ENCODE measurements around the gene IFIH1.

Gene IFIH1

DNA sequence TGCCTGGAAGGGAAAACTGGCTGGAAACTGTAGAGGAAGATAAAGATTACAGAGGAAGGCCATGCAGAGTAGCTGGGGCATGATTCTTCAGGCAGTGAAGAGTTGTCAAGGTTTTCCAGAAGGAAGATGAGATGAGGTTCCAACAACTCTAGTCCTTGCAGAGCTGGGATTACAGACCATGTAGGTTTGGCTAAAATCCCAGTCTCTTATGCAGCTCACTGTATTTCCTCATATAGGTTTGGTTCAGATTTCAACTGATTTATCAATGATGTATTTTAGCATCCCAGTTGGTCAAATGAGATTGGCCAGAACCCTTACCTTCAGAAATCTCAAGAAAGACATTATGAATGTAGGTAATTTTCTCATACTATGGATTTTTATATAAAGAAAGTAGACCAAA lies 91.6 kb downstream of the IFIH1 start:
- H3K36me3 ChIP-seq (ENCODE audit: control insufficient read depth, insufficient read depth, low read length): no peaks in the 10 kb centered on the region
- H3K27ac ChIP-seq (ENCODE audit: insufficient read depth, low read depth, low read length, poor library complexity, severe bottlenecking): no peak overlapping the region
- no peaks in the 10 kb centered on the region for H3K4me1 ChIP-seq (ENCODE audit: control insufficient read depth, insufficient read depth, low read length)
- no peaks in the 10 kb centered on the region for H3K27me3 ChIP-seq (ENCODE audit: control insufficient read depth, insufficient read depth, low read length, poor library complexity, severe bottlenecking)
- no peak overlapping the region for H3K4me3 ChIP-seq (ENCODE audit: insufficient read depth, low read depth, low read length)
- no peaks in the 10 kb centered on the region for H3K9me3 ChIP-seq (ENCODE audit: control insufficient read depth, low read length)

DNA sequence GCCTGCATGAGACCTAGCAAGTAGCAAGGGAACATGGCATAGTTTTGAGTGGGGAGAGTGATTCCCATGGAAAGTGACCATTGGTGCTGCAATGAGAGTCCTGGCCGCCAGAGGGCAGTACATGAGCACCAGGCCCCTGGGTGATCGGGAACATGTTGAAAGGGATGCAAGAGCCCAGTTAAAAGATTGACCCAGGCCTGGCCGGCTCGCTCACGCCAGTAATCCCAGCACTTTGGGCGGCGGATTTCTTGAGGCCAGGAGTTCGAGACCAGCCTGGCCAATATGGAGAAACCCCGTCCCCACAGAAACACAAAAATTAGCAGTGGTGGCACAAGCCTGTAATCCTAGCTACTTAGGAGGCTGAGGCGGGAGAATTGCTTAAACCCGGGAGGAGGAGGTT lies 97.4 kb downstream of the IFIH1 start:
- no peaks in the 10 kb centered on the region for H3K36me3 ChIP-seq (ENCODE audit: control insufficient read depth, insufficient read depth, low read length)
- no peak overlapping the region for H3K4me3 ChIP-seq (ENCODE audit: insufficient read depth, low read depth, low read length)
- 45 to 48% methylated on average over 11 of the region's 11 CpGs for WGBS, 2 experiments
- no peak overlapping the region for H3K27ac ChIP-seq (ENCODE audit: insufficient read depth, low read depth, low read length, poor library complexity, severe bottlenecking)
- no peaks in the 10 kb centered on the region for H3K9me3 ChIP-seq (ENCODE audit: control insufficient read depth, low read length)
- H3K4me1 ChIP-seq (ENCODE audit: control insufficient read depth, insufficient read depth, low read length): no peaks in the 10 kb centered on the region
- H3K27me3 ChIP-seq (ENCODE audit: control insufficient read depth, insufficient read depth, low read length, poor library complexity, severe bottlenecking): no peaks in the 10 kb centered on the region

DNA sequence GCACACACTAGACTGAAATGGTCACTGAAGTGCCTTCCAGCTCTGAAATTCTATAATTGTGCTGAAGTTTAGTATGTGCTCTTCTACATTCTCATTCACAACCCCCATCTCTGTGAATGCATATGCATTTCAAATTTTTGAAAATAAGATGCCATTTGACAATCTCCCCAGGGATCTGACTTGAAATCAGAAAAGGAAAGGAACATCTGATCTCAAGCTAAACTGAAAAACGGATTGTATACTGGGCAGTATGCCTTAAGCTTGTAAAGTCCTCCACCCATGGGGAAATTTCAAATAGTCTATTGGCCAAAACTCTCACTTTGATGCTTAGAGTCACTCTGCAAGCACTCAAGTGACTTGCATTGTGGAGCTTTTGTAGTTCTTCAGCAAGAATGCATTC lies 98.1 kb downstream of the IFIH1 start:
- Histone ChIP-seq H3K9me3 (ENCODE audit: control insufficient read depth, low read length) (no peaks in the 10 kb centered on the region), H3K27me3 (ENCODE audit: control insufficient read depth, insufficient read depth, low read length, poor library complexity, severe bottlenecking) (no peaks in the 10 kb centered on the region), H3K27ac (ENCODE audit: insufficient read depth, low read depth, low read length, poor library complexity, severe bottlenecking) (no peak overlapping the region), H3K36me3 (ENCODE audit: control insufficient read depth, insufficient read depth, low read length) (no peaks in the 10 kb centered on the region), H3K4me3 (ENCODE audit: insufficient read depth, low read depth, low read length) (no peak overlapping the region), H3K4me1 (ENCODE audit: control insufficient read depth, insufficient read depth, low read length) (no peaks in the 10 kb centered on the region)
- WGBS, 2 experiments: 78 to 87% methylated on average over 1 of the region's 1 CpG

DNA sequence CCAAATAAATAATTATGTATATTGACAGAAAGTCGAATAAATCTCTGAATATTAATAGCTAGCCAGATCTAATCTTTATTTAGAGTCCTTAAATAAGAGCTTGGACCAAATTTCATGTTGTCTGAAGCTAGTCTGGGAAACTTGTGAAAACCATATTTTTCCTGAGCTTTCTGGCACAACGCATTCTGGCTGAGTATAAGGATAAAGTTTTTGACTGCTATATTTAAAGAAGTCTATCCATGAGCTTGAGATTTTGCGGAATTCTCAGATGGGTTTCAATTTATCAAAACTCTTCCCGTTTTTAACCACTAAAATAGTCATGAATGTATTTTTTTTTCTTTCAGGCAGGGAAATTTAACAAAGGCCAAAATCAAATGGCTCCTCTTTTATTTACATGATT lies 99.1 kb downstream of the IFIH1 start:
- Histone ChIP-seq H3K4me3 (ENCODE audit: insufficient read depth, low read depth, low read length) (no peak overlapping the region), H3K9me3 (ENCODE audit: control insufficient read depth, low read length) (no peaks in the 10 kb centered on the region), H3K27me3 (ENCODE audit: control insufficient read depth, insufficient read depth, low read length, poor library complexity, severe bottlenecking) (no peaks in the 10 kb centered on the region), H3K27ac (ENCODE audit: insufficient read depth, low read depth, low read length, poor library complexity, severe bottlenecking) (no peak overlapping the region), H3K4me1 (ENCODE audit: control insufficient read depth, insufficient read depth, low read length) (no peaks in the 10 kb centered on the region), H3K36me3 (ENCODE audit: control insufficient read depth, insufficient read depth, low read length) (no peaks in the 10 kb centered on the region)
- WGBS, 2 experiments: 93 to 97% methylated on average over 3 to 4 of the region's 4 CpGs

DNA sequence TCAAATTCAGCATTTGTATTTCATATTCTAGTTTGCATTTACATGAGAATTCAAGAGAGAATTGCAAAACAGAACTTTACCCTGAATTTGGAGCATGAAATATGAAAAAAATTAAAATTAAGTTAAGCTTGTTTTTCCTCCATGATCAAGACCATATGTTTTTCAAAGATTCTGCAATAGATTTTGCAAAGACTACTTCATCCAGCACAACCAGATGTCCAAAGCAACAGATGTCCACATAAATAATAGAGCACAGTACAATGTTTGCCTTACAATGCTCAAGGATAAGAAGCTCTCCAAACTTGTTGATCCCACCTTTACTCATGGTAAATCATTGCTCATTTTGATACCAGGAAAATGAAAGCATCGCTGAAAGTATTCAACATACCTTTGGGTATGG lies 100.9 kb downstream of the IFIH1 start:
- WGBS, 2 experiments: 83% methylated on average over 1 of the region's 1 CpG

More for the DNA sequence above, 100.9 kb downstream of the IFIH1 start:
- Histone ChIP-seq H3K9me3 (ENCODE audit: control insufficient read depth, low read length) (no peaks in the 10 kb centered on the region), H3K36me3 (ENCODE audit: control insufficient read depth, insufficient read depth, low read length) (no peaks in the 10 kb centered on the region), H3K4me1 (ENCODE audit: control insufficient read depth, insufficient read depth, low read length) (no peaks in the 10 kb centered on the region), H3K27me3 (ENCODE audit: control insufficient read depth, insufficient read depth, low read length, poor library complexity, severe bottlenecking) (no peaks in the 10 kb centered on the region), H3K27ac (ENCODE audit: insufficient read depth, low read depth, low read length, poor library complexity, severe bottlenecking) (no peak overlapping the region), H3K4me3 (ENCODE audit: insufficient read depth, low read depth, low read length) (no peak overlapping the region)
